GM23338 (cell line): ENCODE measurements around the gene PPP1R9B.

Experiments used
- CTCF ChIP-seq, 2 experiments: fragments of 200-600 bp in 1 of 2; sonication (generic) in 1 of 2; conservative IDR thresholded peaks; 2 replicates each; pipeline versions ENCODE4 v1.5.1 to v1.6.1; 2016 to 2017; ENCODE audit warnings: antibody characterized with exemption in 2 of 2, low read depth in 2 of 2, mild to moderate bottlenecking in 2 of 2, moderate library complexity in 1 of 2
- ETS1 ChIP-seq: IDR thresholded peaks from 2 replicates; pipeline ENCODE4 v1.6.1; 2016; ENCODE audit warnings: antibody characterized with exemption
- EZH2phosphoT487 ChIP-seq: fragments of 200-600 bp; sonication (generic); IDR thresholded peaks from one replicate; pipeline ENCODE4 v1.8.1; 2018; ENCODE audit warnings: antibody characterized with exemption; ENCODE audit not compliant: unreplicated experiment
- NANOG ChIP-seq: IDR thresholded peaks from 2 replicates; pipeline ENCODE4 v1.6.1; 2016; ENCODE audit warnings: antibody characterized with exemption, borderline replicate concordance
- POLR2AphosphoS5 ChIP-seq: IDR thresholded peaks from 2 replicates; pipeline ENCODE4 v1.6.1; 2016; ENCODE audit warnings: antibody characterized with exemption, low read depth
- STAT1 ChIP-seq: IDR thresholded peaks from one replicate; pipeline ENCODE4 v1.6.1; 2016; ENCODE audit warnings: antibody characterized with exemption; ENCODE audit not compliant: unreplicated experiment
- ZNF331 ChIP-seq: fragments of 250-450 bp; sonication (Bioruptor Pico); IDR thresholded peaks from 2 replicates; pipeline ENCODE4 v1.5.0; 2020; ENCODE audit warnings: low read depth, mild to moderate bottlenecking, moderate library complexity

DNA sequence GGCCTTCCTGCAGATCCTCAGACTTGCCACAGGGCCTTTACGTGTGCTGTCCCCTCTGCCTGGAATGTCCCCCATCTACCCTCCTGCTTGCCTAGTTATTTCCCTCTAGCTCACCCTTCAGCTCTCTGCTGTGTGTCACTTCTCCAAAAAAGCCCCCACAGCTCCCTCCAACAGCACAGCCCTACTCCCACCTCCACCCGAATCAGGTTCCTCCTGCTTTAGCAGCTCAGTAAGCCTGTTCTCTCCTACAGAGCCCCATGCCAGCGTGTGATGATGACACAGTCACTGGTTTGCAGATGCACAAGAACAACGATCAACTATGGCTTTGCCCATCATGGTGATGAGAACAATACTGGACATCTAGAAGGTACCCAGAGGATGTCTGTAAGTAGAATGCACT lies 13.4 kb downstream of the PPP1R9B start:
- TF ChIP-seq CTCF (conservative IDR thresholded peaks at IDR 0.05; ENCODE audit: low read depth in 2 of 2) = no peak
- no peak for TF ChIP-seq NANOG
- TF ChIP-seq POLR2AphosphoS5 = no peak
- TF ChIP-seq STAT1 = no peak
- TF ChIP-seq ZNF331 (CRISPR knock-in tag) = no peak
- TF ChIP-seq EZH2phosphoT487 = no peak
- no peak for TF ChIP-seq ETS1
